BJ (cell line): Measurements from ENCODE around the gene DCLK2. TPM values are rescaled to one million over a fixed set of nuclear protein-coding genes. Genes with fewer than 3 reads are reported as not detected.

ENCODE experiments used
- CTCF ChIA-PET: fragments of 350-600 bp; formaldehyde crosslinking; extraction: SDS; loops from one replicate; lab custom pipeline; 2021; ENCODE audit warnings: antibody characterized with exemption, inconsistent platforms; lab: Yijun Ruan, JAX
- POLR2A ChIA-PET: fragments of 300-600 bp; sonication (Branson Sonifier 250); formaldehyde crosslinking; extraction: SDS; loops from one replicate; lab custom pipeline; 2021; ENCODE audit warnings: antibody characterized with exemption; lab: Charles Lee
- DNase-seq: peaks from one replicate; pipeline ENCODE4 v3.0.0-alpha.2; 2011; ENCODE audit warnings: low read depth
- H3K27me3 ChIP-seq: 2 replicates; pipeline ENCODE4 v1.6.0; 2011; ENCODE audit warnings: low read length; ENCODE audit not compliant: control insufficient read depth, insufficient read depth
- H3K36me3 ChIP-seq: 2 replicates; pipeline ENCODE4 v1.5.1; 2011; ENCODE audit warnings: low read length; ENCODE audit not compliant: control insufficient read depth, insufficient read depth
- H3K4me3 ChIP-seq: 2 replicates; pipeline ENCODE4 v1.5.1; 2011; ENCODE audit warnings: low read depth, mild to moderate bottlenecking, control low read depth, low read length
- CTCF ChIP-seq: IDR thresholded peaks from 2 replicates; pipeline ENCODE4 v1.5.1; 2011; ENCODE audit warnings: low read depth, mild to moderate bottlenecking, control low read depth, inconsistent platforms, low read length, moderate library complexity; ENCODE audit not compliant: insufficient read depth
- polyA plus RNA-seq: library from polyadenylated mRNA; depleted of rRNA; stranded (reverse); fragments of >200 nt; gene quantifications from 2 replicates; pipeline ENCODE4 v1.2.3, GENCODE V29; 2011

Gene DCLK2
- polyA plus RNA-seq, 1 experiment = 38.8 TPM

- peaks cover 3% of the 10 kb centered on the region; the same call in 1 of the 2 replicates for H3K36me3 ChIP-seq
- no peak for DNase-seq
- TF ChIP-seq CTCF = no peak
- CTCF ChIA-PET = interaction anchor here (0.6 to 1.7 kb wide), 2 partner anchors 13 to 18 kb away, joined by 3 to 4 read pairs; no protein-coding TSS in a partner anchor
- POLR2A ChIA-PET = no interaction called here
- no peak overlapping the region for H3K4me3 ChIP-seq
- H3K27me3 ChIP-seq = no peaks in the 10 kb centered on the region
These were observed 72.4 kb downstream of the DCLK2 start for GRCh38 chr4:150150629-150151062.

GRCh38 chr4:150152766-150153165 is 74.5 kb downstream of the DCLK2 start:
- CTCF ChIA-PET = no interaction called here
- POLR2A ChIA-PET = no interaction called here
- TF ChIP-seq CTCF = no peak
- H3K36me3 ChIP-seq = peaks cover 3% of the 10 kb centered on the region; the same call in 1 of the 2 replicates
- DNase-seq = no peak
- no peaks in the 10 kb centered on the region for H3K27me3 ChIP-seq
- H3K4me3 ChIP-seq = no peak overlapping the region

GRCh38 chr4:150155391-150155790 is 77.1 kb downstream of the DCLK2 start:
- POLR2A ChIA-PET = no interaction called here
- no peaks in the 10 kb centered on the region for H3K27me3 ChIP-seq
- CTCF ChIA-PET = interaction anchor here (1.5 kb wide), 1 partner anchor 87 kb away, joined by 3 read pairs; no protein-coding TSS in a partner anchor
- H3K4me3 ChIP-seq = no peak overlapping the region
- no peak for TF ChIP-seq CTCF
- no peak for DNase-seq
- H3K36me3 ChIP-seq = peaks cover 5% of the 10 kb centered on the region; the same call in 1 of the 2 replicates

- H3K36me3 ChIP-seq = peaks cover 6% of the 10 kb centered on the region; the same call in 1 of the 2 replicates
- no peak for TF ChIP-seq CTCF
- H3K4me3 ChIP-seq = no peak overlapping the region
- POLR2A ChIA-PET = no interaction called here
- H3K27me3 ChIP-seq = no peaks in the 10 kb centered on the region
- no peak for DNase-seq
- CTCF ChIA-PET = no interaction called here
These were observed 78.3 kb downstream of the DCLK2 start for GRCh38 chr4:150156543-150156942.

GRCh38 chr4:150158041-150158440 is 79.8 kb downstream of the DCLK2 start:
- Histone ChIP-seq H3K36me3 (peaks cover 11% of the 10 kb centered on the region), H3K4me3 (no peak overlapping the region), H3K27me3 (no peaks in the 10 kb centered on the region)
- TF ChIP-seq CTCF = no peak
- CTCF ChIA-PET = no interaction called here
- POLR2A ChIA-PET = no interaction called here
- DNase-seq = no peak
